Measurements from ENCODE around the gene TMEM222.

- TF ChIP-seq REST (IDR thresholded peaks at IDR 0.05; ENCODE audit: insufficient read depth in 1 of 2, low read depth in 2 of 2, low read length in 2 of 2) (no peak), POLR2AphosphoS5 (IDR thresholded peaks at IDR 0.05; ENCODE audit: low read depth, low read length) (no peak), TAF1 (IDR thresholded peaks at IDR 0.05; ENCODE audit: borderline replicate concordance, insufficient read depth, low read length) (no peak), SIN3A (IDR thresholded peaks at IDR 0.05; ENCODE audit: borderline replicate concordance, insufficient read depth, low read length) (no peak)
Measured at GRCh38 chr1:27327964-27328363, 6.0 kb downstream of the TMEM222 start.

Measured in PFSK-1 (cell line).